HG03175 (cell line): ENCODE measurements around the gene GXYLT1.
"Not testable (repeated sequence)": the region's sequence is repeated elsewhere in the genome, so short reads cannot be mapped to it uniquely, and the experiment has no call there.

Source experiments
- ATAC-seq: cut with Tn5 transposase; IDR thresholded peaks from one replicate; pipeline ENCODE4 v1.9.1; 2021; ENCODE audit warnings: mild to moderate bottlenecking, moderate library complexity; ENCODE audit not compliant: unreplicated experiment

The GXYLT1 gene

GRCh38 chr12:42144408-42145196, at the start of gene GXYLT1:
TSS of gene GXYLT1 (minus strand) at chr12:42144874. CDS start at chr12:42144646, 228 bp downstream.
- peak; percentile 94 for ATAC-seq

- no peak for ATAC-seq
Measured at GRCh38 chr12:42192686-42193085, 48.0 kb upstream of the GXYLT1 start.

- ATAC-seq = no peak
Measured at GRCh38 chr12:42192258-42192657, 47.6 kb upstream of the GXYLT1 start.

- no peak for ATAC-seq
Measured at GRCh38 chr12:42190376-42190775, 45.7 kb upstream of the GXYLT1 start.

- ATAC-seq = not testable (repeated sequence)
Measured at GRCh38 chr12:42188275-42188674, 43.6 kb upstream of the GXYLT1 start.

GRCh38 chr12:42187799-42188198, 43.1 kb upstream of the GXYLT1 start:
- ATAC-seq = no peak

- ATAC-seq = peak; percentile 72
Measured at GRCh38 chr12:42186793-42187192, 42.1 kb upstream of the GXYLT1 start.

GRCh38 chr12:42182394-42182793, 37.7 kb upstream of the GXYLT1 start:
- ATAC-seq = no peak

- no peak for ATAC-seq
Measured at GRCh38 chr12:42180990-42181596, 36.4 kb upstream of the GXYLT1 start.

- ATAC-seq = no peak
Measured at GRCh38 chr12:42178101-42178500, 33.4 kb upstream of the GXYLT1 start.

- ATAC-seq = no peak
Measured at GRCh38 chr12:42174978-42175377, 30.3 kb upstream of the GXYLT1 start.

GRCh38 chr12:42173961-42174521, 29.4 kb upstream of the GXYLT1 start:
- ATAC-seq = no peak

- no peak for ATAC-seq
Measured at GRCh38 chr12:42172441-42173210, 28.0 kb upstream of the GXYLT1 start.

- ATAC-seq = no peak
Measured at GRCh38 chr12:42167711-42168110, 23.0 kb upstream of the GXYLT1 start.

- ATAC-seq = no peak
Measured at GRCh38 chr12:42166501-42166900, 21.8 kb upstream of the GXYLT1 start.

GRCh38 chr12:42163913-42164312, 19.2 kb upstream of the GXYLT1 start:
- no peak for ATAC-seq

- ATAC-seq = no peak
Measured at GRCh38 chr12:42162965-42163364, 18.3 kb upstream of the GXYLT1 start.

GRCh38 chr12:42162193-42162592, 17.5 kb upstream of the GXYLT1 start:
- ATAC-seq = no peak

GRCh38 chr12:42161529-42161928, 16.9 kb upstream of the GXYLT1 start:
- ATAC-seq = no peak

GRCh38 chr12:42156232-42156631, 11.6 kb upstream of the GXYLT1 start:
- no peak for ATAC-seq

GRCh38 chr12:42145552-42146215, 1.0 kb upstream of the GXYLT1 start:
- ATAC-seq = no peak
